SK-N-SH treated with all-trans-retinoic acid at 6 μM for 48 hours (cell line): ENCODE results near the gene STRBP.
"Not testable (repeated sequence)": the region's sequence is repeated elsewhere in the genome, so short reads cannot be mapped to it uniquely, and the experiment has no call there.

Experiments
- ARNTL ChIP-seq: fragments of 450-650 bp; formaldehyde crosslinking; IDR thresholded peaks from 2 replicates; pipeline ENCODE4 v1.5.0; 2020; ENCODE audit warnings: low read depth, mild to moderate bottlenecking, moderate library complexity, borderline replicate concordance
- BACH2 ChIP-seq: fragments of 250-450 bp; sonication (Bioruptor Pico); IDR thresholded peaks from 2 replicates; pipeline ENCODE4 v1.9.0; 2021; ENCODE audit warnings: mild to moderate bottlenecking, borderline replicate concordance
- CREB5 ChIP-seq: fragments of 250-450 bp; sonication (Bioruptor Pico); IDR thresholded peaks from 2 replicates; pipeline ENCODE4 v1.5.1; 2020; ENCODE audit warnings: low read depth, mild to moderate bottlenecking, moderate library complexity
- GLIS3 ChIP-seq: fragments of 250-450 bp; sonication (Bioruptor Pico); IDR thresholded peaks from 2 replicates; pipeline ENCODE4 v1.5.0; 2020; ENCODE audit warnings: mild to moderate bottlenecking, moderate library complexity
- PATZ1 ChIP-seq: fragments of 250-450 bp; sonication (Bioruptor Pico); IDR thresholded peaks from 2 replicates; pipeline ENCODE4 v1.8.0; 2020; ENCODE audit warnings: mild to moderate bottlenecking, moderate library complexity, borderline replicate concordance
- RARB ChIP-seq: fragments of 250-450 bp; sonication (Bioruptor Pico); IDR thresholded peaks from 2 replicates; pipeline ENCODE4 v1.8.0; 2021; ENCODE audit warnings: mild to moderate bottlenecking, moderate library complexity
- ZFP3 ChIP-seq: fragments of 250-450 bp; sonication (Bioruptor Pico); IDR thresholded peaks from 2 replicates; pipeline ENCODE4 v1.5.0; 2020; ENCODE audit warnings: mild to moderate bottlenecking, moderate library complexity
- ZNF8 ChIP-seq: fragments of 450-650 bp; formaldehyde crosslinking; IDR thresholded peaks from 2 replicates; pipeline ENCODE4 v1.5.0; 2020; ENCODE audit warnings: mild to moderate bottlenecking, moderate library complexity

- not testable (repeated sequence) for TF ChIP-seq ZNF8 (CRISPR knock-in tag); GLIS3; BACH2 (CRISPR knock-in tag); RARB (CRISPR knock-in tag); ZFP3 (CRISPR knock-in tag); ARNTL (CRISPR knock-in tag); CREB5 (CRISPR knock-in tag); PATZ1 (CRISPR knock-in tag)
These were observed 2.7 kb upstream of the STRBP start for GRCh38 chr9:123271133-123271532.
